ENCODE results near the gene MYLK. TPM values are rescaled to one million over a fixed set of nuclear protein-coding genes. Genes with fewer than 3 reads are reported as not detected.
"Not testable (repeated sequence)": the region's sequence is repeated elsewhere in the genome, so short reads cannot be mapped to it uniquely, and the experiment has no call there.

The MYLK gene
- total RNA-seq, 1 donor from 2014 or later: 24.3 TPM

GRCh38 chr3:123605789-123606234 lies 278.3 kb downstream of the MYLK start:
- H3K27me3 Mint-ChIP-seq (ENCODE audit: unreplicated experiment): no peaks in the 10 kb centered on the region
- no peak for DNase-seq (ENCODE audit: extremely low spot score, unreplicated experiment)
- H3K4me1 Mint-ChIP-seq (ENCODE audit: unreplicated experiment): peaks cover 45% of the 10 kb centered on the region
- H3K36me3 Mint-ChIP-seq (ENCODE audit: unreplicated experiment): no peaks in the 10 kb centered on the region
- no peak overlapping the region for H3K27ac Mint-ChIP-seq (ENCODE audit: unreplicated experiment)
- H3K9me3 Mint-ChIP-seq (ENCODE audit: unreplicated experiment): no peaks in the 10 kb centered on the region
- no peak overlapping the region for H3K4me3 Mint-ChIP-seq (ENCODE audit: unreplicated experiment)
- TF ChIP-seq, protein P1, sequence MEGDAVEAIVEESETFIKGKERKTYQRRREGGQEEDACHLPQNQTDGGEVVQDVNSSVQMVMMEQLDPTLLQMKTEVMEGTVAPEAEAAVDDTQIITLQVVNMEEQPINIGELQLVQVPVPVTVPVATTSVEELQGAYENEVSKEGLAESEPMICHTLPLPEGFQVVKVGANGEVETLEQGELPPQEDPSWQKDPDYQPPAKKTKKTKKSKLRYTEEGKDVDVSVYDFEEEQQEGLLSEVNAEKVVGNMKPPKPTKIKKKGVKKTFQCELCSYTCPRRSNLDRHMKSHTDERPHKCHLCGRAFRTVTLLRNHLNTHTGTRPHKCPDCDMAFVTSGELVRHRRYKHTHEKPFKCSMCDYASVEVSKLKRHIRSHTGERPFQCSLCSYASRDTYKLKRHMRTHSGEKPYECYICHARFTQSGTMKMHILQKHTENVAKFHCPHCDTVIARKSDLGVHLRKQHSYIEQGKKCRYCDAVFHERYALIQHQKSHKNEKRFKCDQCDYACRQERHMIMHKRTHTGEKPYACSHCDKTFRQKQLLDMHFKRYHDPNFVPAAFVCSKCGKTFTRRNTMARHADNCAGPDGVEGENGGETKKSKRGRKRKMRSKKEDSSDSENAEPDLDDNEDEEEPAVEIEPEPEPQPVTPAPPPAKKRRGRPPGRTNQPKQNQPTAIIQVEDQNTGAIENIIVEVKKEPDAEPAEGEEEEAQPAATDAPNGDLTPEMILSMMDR (IDR thresholded peaks at IDR 0.05): no peak

GRCh38 chr3:123603153-123603552 lies 281.0 kb downstream of the MYLK start:
- not testable (repeated sequence) for H3K27me3 Mint-ChIP-seq (ENCODE audit: unreplicated experiment); H3K27ac Mint-ChIP-seq (ENCODE audit: unreplicated experiment); H3K9me3 Mint-ChIP-seq (ENCODE audit: unreplicated experiment); H3K36me3 Mint-ChIP-seq (ENCODE audit: unreplicated experiment); H3K4me3 Mint-ChIP-seq (ENCODE audit: unreplicated experiment); DNase-seq (ENCODE audit: extremely low spot score, unreplicated experiment)
- H3K4me1 Mint-ChIP-seq (ENCODE audit: unreplicated experiment): peaks cover 41% of the 10 kb centered on the region

- TF ChIP-seq, protein P1 (IDR thresholded peaks at IDR 0.05): no peak
- Mint-ChIP-seq H3K27ac (ENCODE audit: unreplicated experiment) (no peak overlapping the region), H3K4me1 (ENCODE audit: unreplicated experiment) (peaks cover 41% of the 10 kb centered on the region)
These were observed 281.8 kb downstream of the MYLK start for GRCh38 chr3:123602325-123602724.

DNA sequence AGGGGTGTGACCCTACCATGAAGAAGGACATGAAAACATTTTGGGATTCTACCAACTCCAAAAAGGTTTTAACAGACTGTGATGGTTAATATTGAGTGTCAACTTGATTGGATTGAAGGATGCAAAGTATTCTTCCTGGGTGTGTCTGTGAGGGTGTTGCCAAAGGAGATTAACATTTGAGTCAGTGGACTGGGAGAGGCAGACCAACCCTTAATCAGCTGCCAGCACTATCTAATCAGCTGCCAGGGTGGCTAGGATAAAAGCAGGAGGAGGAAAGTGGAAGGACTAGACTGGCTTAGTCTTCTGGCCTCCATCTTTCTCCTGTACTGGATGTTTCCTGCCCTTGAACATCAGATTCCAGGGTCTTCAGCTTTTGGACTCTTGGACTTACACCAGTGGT lies 283.3 kb downstream of the MYLK start:
- not testable (repeated sequence) for H3K27me3 Mint-ChIP-seq (ENCODE audit: unreplicated experiment); H3K36me3 Mint-ChIP-seq (ENCODE audit: unreplicated experiment); DNase-seq (ENCODE audit: extremely low spot score, unreplicated experiment); H3K27ac Mint-ChIP-seq (ENCODE audit: unreplicated experiment); H3K4me3 Mint-ChIP-seq (ENCODE audit: unreplicated experiment); H3K9me3 Mint-ChIP-seq (ENCODE audit: unreplicated experiment)
- peaks cover 34% of the 10 kb centered on the region for H3K4me1 Mint-ChIP-seq (ENCODE audit: unreplicated experiment)

More at GRCh38 chr3:123602325-123602724, 281.8 kb downstream of the MYLK start:
- H3K4me3 Mint-ChIP-seq (ENCODE audit: unreplicated experiment): no peak overlapping the region
- peaks cover 6% of the 10 kb centered on the region for H3K36me3 Mint-ChIP-seq (ENCODE audit: unreplicated experiment)
- no peak for DNase-seq (ENCODE audit: extremely low spot score, unreplicated experiment)
- no peaks in the 10 kb centered on the region for H3K27me3 Mint-ChIP-seq (ENCODE audit: unreplicated experiment)
- H3K9me3 Mint-ChIP-seq (ENCODE audit: unreplicated experiment): no peaks in the 10 kb centered on the region

DNA sequence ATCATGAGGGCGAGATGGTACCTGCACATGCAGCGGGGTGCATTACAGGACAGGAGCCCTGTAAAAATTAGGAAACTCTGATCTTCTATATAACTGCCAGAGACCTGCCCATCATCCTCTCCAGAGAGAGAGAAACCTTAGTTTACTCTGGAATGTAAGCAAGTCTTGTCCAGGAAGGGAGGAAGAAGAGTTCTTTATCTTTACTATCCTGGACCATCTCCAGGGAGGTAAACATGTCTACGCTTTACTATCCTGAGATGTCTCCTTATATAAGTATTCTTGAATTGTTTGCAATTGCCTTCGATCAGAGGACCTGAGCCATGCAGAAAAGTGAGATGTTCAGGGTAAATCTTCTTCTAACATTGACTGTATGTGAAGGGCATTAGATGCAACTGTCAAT lies 286.6 kb downstream of the MYLK start:
- H3K27ac Mint-ChIP-seq (ENCODE audit: unreplicated experiment): no peak overlapping the region
- H3K4me1 Mint-ChIP-seq (ENCODE audit: unreplicated experiment): peaks cover 18% of the 10 kb centered on the region

GRCh38 chr3:123595396-123596180 lies 288.5 kb downstream of the MYLK start:
- TF ChIP-seq, protein P1 (IDR thresholded peaks at IDR 0.05): no peak
- peaks cover 10% of the 10 kb centered on the region for H3K4me1 Mint-ChIP-seq (ENCODE audit: unreplicated experiment)
- no peaks in the 10 kb centered on the region for H3K27me3 Mint-ChIP-seq (ENCODE audit: unreplicated experiment)
- H3K4me3 Mint-ChIP-seq (ENCODE audit: unreplicated experiment): no peak overlapping the region
- H3K9me3 Mint-ChIP-seq (ENCODE audit: unreplicated experiment): no peaks in the 10 kb centered on the region
- no peak for DNase-seq (ENCODE audit: extremely low spot score, unreplicated experiment)
- H3K36me3 Mint-ChIP-seq (ENCODE audit: unreplicated experiment): peaks cover 6% of the 10 kb centered on the region
- no peak overlapping the region for H3K27ac Mint-ChIP-seq (ENCODE audit: unreplicated experiment)

More for the DNA sequence above, 286.6 kb downstream of the MYLK start:
- TF ChIP-seq, protein P1 (IDR thresholded peaks at IDR 0.05): no peak
- no peaks in the 10 kb centered on the region for H3K27me3 Mint-ChIP-seq (ENCODE audit: unreplicated experiment)
- peaks cover 6% of the 10 kb centered on the region for H3K36me3 Mint-ChIP-seq (ENCODE audit: unreplicated experiment)
- DNase-seq (ENCODE audit: extremely low spot score, unreplicated experiment): no peak
- no peak overlapping the region for H3K4me3 Mint-ChIP-seq (ENCODE audit: unreplicated experiment)
- H3K9me3 Mint-ChIP-seq (ENCODE audit: unreplicated experiment): no peaks in the 10 kb centered on the region
